GM19328 (cell line): ENCODE data around the gene WDR6.
A peak's percentile ranks its signal among the peaks of the same experiment; 100 is the strongest.

ENCODE experiments used
- ATAC-seq: cut with Tn5 transposase; IDR thresholded peaks from one replicate; pipeline ENCODE4 v1.9.1; 2021; ENCODE audit warnings: mild to moderate bottlenecking, moderate library complexity; ENCODE audit not compliant: unreplicated experiment

WDR6 gene

GRCh38 chr3:49007068-49007770, at the start of gene WDR6:
Gene WDR6 (plus strand): TSS chr3:49007391. CDS start chr3:49007432, 41 bp downstream.
- ATAC-seq, result peak; percentile 79

GRCh38 chr3:48960841-48961413, 46.3 kb upstream of the WDR6 start:
- ATAC-seq, result no peak

- no peak for ATAC-seq
Measured at GRCh38 chr3:48962340-48962739, 44.9 kb upstream of the WDR6 start.

- no peak for ATAC-seq
Measured at GRCh38 chr3:48962939-48963338, 44.3 kb upstream of the WDR6 start.

- no peak for ATAC-seq
Measured at GRCh38 chr3:48963591-48963990, 43.6 kb upstream of the WDR6 start.

GRCh38 chr3:48966367-48966766, 40.8 kb upstream of the WDR6 start:
- no peak for ATAC-seq

- no peak for ATAC-seq
Measured at GRCh38 chr3:48966876-48967361, 40.3 kb upstream of the WDR6 start.

GRCh38 chr3:48970586-48970985, 36.6 kb upstream of the WDR6 start:
- ATAC-seq, result no peak

GRCh38 chr3:48974076-48974864, 32.9 kb upstream of the WDR6 start:
- ATAC-seq, result no peak

GRCh38 chr3:48979451-48979850, 27.7 kb upstream of the WDR6 start:
- ATAC-seq, result no peak

- no peak for ATAC-seq
Measured at GRCh38 chr3:48980295-48980694, 26.9 kb upstream of the WDR6 start.

GRCh38 chr3:48982016-48982415, 25.2 kb upstream of the WDR6 start:
- no peak for ATAC-seq

- ATAC-seq, result no peak
Measured at GRCh38 chr3:48982686-48983085, 24.5 kb upstream of the WDR6 start.

- no peak for ATAC-seq
Measured at GRCh38 chr3:48983096-48983495, 24.1 kb upstream of the WDR6 start.

GRCh38 chr3:48984663-48985062, 22.5 kb upstream of the WDR6 start:
- no peak for ATAC-seq

- no peak for ATAC-seq
Measured at GRCh38 chr3:48985831-48986376, 21.3 kb upstream of the WDR6 start.

- no peak for ATAC-seq
Measured at GRCh38 chr3:48989126-48989795, 17.9 kb upstream of the WDR6 start.

GRCh38 chr3:48989796-48990635, 17.2 kb upstream of the WDR6 start, which contains the start of gene P4HTM:
Gene P4HTM (plus strand): TSS chr3:48990241. CDS start chr3:48990257, 16 bp downstream.
- peak; percentile 48 for ATAC-seq

GRCh38 chr3:48990636-48991469, 16.3 kb upstream of the WDR6 start:
- no peak for ATAC-seq
